ENCODE measurements around the gene ENC1.
"Not testable (repeated sequence)": the region's sequence is repeated elsewhere in the genome, so short reads cannot be mapped to it uniquely, and the experiment has no call there.

Gene ENC1

DNA sequence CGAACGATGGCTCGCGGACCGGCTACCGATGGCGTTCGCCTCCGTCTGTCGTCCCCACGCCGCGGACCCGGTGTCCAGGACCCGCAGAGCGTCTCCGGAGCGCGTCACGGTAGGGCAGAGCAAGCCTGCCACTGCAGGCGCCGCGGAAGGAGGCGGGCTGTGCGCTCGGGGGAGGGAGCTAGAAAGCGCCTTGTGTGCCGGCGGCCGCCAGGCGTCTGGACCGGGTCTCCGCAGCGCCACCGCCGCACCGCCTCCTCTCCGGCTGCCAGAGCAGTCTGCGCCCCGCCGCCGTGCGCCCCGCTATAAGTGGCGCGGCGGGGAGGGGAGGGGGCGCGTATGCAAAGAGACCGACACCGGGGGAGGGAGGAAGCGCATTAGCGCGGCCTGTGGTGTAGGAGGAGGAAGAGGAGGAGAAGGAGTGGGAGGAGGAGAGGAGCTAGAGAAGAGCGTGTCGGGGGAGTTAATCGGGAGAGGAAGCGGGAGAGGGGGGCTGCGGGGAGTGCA, at the start of gene ENC1:
Gene ENC1, minus strand, starts transcription at position 279 of the 504 bp plus-strand sequence. CDS start 4,243 bp downstream, outside the sequence.
- DNase-seq (ENCODE audit: low read depth in 2 of 2): peak; percentile 55 to 63

DNA sequence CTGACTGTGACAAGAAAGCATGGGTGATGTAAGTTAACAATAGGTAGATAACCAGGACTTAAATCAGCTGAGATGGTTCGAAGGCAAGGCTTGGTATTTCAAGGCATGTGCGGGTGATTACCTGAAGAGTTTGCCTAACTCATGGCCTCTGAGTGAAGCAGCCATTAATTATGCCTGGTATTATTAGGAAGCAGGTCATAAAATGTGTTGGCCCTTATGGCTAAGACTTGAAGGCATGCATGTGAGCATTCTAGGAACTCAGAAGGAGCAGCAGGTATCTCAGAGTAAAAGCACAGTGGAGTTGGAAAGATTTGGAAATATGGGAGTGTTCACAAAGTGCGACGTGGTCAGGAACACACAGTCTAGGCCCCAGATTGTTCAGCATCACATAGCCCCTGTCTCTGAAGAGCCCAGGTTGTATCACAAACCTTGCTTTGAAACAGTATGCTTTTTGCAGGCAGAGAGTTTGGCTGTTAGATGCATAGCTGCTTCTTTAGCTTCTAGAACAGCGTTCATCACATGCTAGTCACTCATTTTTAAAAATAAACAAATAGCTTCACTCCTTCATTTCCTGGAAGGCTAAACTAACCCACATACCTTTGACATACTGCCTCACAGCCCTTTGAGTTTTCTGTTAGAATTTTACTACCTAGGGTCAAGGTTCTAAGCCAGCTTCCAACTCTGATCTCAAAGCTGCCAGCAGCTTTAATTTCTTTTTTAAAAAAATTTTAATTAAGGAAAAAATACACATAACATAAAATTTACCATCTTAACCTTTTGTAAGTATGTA, 46.6 kb upstream of the ENC1 start:
- DNase-seq (ENCODE audit: low read depth in 2 of 2): no peak

- DNase-seq (ENCODE audit: low read depth in 2 of 2): no peak
Measured at GRCh38 chr5:74685979-74686631, 45.6 kb upstream of the ENC1 start.

DNA sequence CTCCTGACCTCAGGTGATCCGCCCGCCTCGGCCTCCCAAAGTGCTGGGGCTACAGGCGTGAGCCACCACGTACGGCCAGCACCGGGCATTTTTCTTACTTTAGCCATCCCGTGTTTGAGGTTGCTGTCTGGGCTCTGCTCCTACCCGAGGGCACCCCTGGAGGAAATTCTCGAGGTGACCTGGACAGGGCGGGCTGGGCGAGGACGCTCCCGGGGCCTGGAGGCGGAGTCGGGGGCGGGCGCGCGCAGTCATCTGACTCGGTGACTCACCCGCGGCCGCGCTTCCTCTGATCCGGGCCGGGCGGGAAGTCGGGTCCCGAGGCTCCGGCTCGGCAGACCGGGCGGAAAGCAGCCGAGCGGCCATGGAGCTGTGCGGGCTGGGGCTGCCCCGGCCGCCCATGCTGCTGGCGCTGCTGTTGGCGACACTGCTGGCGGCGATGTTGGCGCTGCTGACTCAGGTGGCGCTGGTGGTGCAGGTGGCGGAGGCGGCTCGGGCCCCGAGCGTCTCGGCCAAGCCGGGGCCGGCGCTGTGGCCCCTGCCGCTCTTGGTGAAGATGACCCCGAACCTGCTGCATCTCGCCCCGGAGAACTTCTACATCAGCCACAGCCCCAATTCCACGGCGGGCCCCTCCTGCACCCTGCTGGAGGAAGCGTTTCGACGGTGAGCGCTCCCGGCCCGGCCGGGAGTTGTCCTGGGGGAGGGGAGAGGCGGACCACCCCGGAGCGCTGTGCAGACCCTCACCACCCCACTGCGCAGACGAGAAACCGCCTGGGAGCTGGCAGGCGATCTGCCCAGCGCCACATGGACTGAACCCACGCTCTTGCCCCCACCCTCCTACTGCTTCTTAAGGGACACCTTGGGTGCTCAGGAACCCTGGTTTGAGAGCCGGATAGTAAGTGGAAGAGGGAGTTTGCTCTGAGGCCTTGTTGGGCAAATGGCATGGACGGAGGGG, 44.6 kb upstream of the ENC1 start, which contains the start of gene HEXB:
Gene HEXB, plus strand, starts transcription at position 334 of the 952 bp plus-strand sequence. Its CDS starts 28 bp downstream, at position 362.
- DNase-seq (ENCODE audit: low read depth in 2 of 2): peak; percentile 83

- no peak for DNase-seq (ENCODE audit: low read depth in 2 of 2)
Measured at GRCh38 chr5:74679966-74680365, 39.4 kb upstream of the ENC1 start.

GRCh38 chr5:74679300-74679699, 38.8 kb upstream of the ENC1 start:
- not testable (repeated sequence) for DNase-seq (ENCODE audit: low read depth in 2 of 2)

GRCh38 chr5:74678123-74678522, 37.6 kb upstream of the ENC1 start:
- not testable (repeated sequence) for DNase-seq (ENCODE audit: low read depth in 2 of 2)

- not testable (repeated sequence) for DNase-seq (ENCODE audit: low read depth in 2 of 2)
Measured at GRCh38 chr5:74676466-74676865, 35.9 kb upstream of the ENC1 start.

DNA sequence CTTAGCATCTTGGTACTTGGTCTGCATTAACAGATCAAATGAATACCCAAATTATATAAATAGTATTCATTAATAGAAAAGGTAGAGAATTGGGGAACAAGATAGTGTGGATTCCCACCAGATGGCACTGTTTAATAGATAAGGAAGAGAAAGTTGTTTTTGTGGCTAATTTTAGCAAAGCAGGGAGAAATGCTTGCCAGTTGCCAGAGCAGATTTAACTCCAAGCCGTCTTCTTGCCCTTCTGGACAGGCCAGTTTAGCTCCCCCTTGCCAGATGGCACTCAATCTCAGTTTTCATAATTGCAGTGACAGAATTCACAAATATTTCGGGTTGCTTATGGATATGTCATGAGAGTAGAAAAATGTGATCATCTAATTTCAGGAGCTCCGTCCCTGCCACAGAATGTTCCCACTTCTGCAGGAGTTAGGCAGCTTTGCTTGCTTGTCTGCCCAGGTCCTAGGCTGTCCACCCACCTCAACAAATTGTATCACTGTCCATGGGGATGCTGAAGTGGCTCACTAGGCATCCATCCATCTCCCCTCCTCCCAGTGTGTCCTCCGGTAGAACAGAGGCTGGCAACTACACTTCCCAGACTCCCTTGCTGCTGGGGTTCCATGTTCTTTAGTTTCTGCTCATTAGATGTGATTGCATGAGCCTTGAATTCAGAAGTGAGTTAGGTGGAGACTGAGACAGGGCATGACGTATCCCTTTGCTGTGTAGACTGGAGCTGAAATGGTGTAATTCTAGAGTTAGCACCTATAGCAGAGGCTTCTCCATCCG, 32.7 kb upstream of the ENC1 start:
- no peak for DNase-seq (ENCODE audit: low read depth in 2 of 2)

GRCh38 chr5:74672215-74672877, 31.8 kb upstream of the ENC1 start:
- DNase-seq (ENCODE audit: low read depth in 2 of 2): no peak

GRCh38 chr5:74670396-74671038, 30.0 kb upstream of the ENC1 start:
- DNase-seq (ENCODE audit: low read depth in 2 of 2): no peak

GRCh38 chr5:74669821-74670220, 29.3 kb upstream of the ENC1 start:
- DNase-seq (ENCODE audit: low read depth in 2 of 2): no peak

- DNase-seq (ENCODE audit: low read depth in 2 of 2): no peak
Measured at GRCh38 chr5:74667396-74667795, 26.9 kb upstream of the ENC1 start.

GRCh38 chr5:74665816-74666215, 25.3 kb upstream of the ENC1 start:
- no peak for DNase-seq (ENCODE audit: low read depth in 2 of 2)

GRCh38 chr5:74665273-74665672, 24.7 kb upstream of the ENC1 start:
- DNase-seq (ENCODE audit: low read depth in 2 of 2): no peak

- DNase-seq (ENCODE audit: low read depth in 2 of 2): no peak
Measured at GRCh38 chr5:74664551-74664950, 24.0 kb upstream of the ENC1 start.

GRCh38 chr5:74660873-74661272, 20.3 kb upstream of the ENC1 start:
- DNase-seq (ENCODE audit: low read depth in 2 of 2): no peak

- DNase-seq (ENCODE audit: low read depth in 2 of 2): no peak
Measured at GRCh38 chr5:74660140-74660539, 19.6 kb upstream of the ENC1 start.

- DNase-seq (ENCODE audit: low read depth in 2 of 2): no peak
Measured at GRCh38 chr5:74659172-74659571, 18.6 kb upstream of the ENC1 start.

- no peak for DNase-seq (ENCODE audit: low read depth in 2 of 2)
Measured at GRCh38 chr5:74657165-74657564, 16.6 kb upstream of the ENC1 start.
